Fibroblast of the conjunctiva (primary cell): ENCODE data around the gene ZNF79.

ENCODE experiments used
- DNase-seq: peaks from one replicate; pipeline ENCODE4 v3.0.0-alpha.2; 2010; ENCODE audit warnings: low read depth

ZNF79 gene

DNA sequence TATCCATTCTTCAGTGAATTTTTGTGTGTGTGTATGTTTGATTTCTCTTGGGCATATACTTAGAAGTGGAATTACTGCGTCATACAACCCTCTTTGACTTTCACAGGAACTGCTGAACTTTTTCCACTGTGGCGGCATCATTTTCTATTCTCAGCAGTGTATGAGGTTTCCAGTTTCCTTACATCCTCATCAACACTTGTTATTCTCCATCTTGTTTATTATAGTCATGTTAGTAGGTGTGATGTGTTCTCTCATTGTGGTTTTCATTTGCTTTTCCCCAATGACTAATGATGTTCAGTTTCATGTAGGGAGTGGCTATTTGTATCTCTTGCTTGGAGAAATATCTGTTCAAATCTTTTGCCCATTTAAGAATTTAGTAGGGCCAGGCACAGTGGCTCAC lies 2.6 kb downstream of the ZNF79 start:
- no peak for DNase-seq

DNA sequence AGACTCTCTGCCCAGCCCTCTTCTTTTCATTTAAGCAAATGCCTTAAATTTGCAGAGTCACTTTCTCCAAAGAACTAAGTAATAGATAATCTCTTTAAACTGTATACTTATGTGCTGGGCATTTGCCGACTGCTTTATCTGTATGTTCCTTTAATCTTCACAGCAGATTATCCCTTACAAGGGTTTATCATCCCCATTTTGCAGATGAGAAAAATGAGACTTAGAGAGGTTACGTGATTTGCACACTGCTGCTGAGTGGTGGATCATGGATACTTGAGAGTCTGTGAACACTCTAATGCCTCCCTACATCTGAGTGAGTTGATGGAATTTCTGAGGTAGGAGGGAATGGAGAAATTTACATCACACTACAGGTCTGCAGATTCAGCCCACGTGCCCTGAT lies 4.2 kb downstream of the ZNF79 start:
- DNase-seq: no peak

DNA sequence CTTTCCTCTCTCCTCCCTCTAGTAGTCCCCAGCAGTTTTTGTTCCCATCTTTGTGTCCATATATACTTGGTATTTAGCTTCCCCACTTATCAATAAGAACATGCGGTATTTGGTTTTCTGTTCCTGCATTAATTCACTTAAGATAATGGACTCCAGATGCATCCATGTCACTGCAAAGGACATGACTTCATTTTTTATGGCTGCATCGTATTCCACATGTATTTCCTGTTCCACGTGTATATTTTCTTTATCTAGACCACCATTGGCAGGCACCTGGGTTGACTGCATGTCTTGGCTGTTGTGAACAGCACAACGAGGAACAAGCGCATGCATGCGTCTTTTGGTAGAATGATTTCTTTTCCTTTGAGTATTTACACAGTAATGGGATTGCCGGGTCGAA lies 6.2 kb downstream of the ZNF79 start:
- no peak for DNase-seq

DNA sequence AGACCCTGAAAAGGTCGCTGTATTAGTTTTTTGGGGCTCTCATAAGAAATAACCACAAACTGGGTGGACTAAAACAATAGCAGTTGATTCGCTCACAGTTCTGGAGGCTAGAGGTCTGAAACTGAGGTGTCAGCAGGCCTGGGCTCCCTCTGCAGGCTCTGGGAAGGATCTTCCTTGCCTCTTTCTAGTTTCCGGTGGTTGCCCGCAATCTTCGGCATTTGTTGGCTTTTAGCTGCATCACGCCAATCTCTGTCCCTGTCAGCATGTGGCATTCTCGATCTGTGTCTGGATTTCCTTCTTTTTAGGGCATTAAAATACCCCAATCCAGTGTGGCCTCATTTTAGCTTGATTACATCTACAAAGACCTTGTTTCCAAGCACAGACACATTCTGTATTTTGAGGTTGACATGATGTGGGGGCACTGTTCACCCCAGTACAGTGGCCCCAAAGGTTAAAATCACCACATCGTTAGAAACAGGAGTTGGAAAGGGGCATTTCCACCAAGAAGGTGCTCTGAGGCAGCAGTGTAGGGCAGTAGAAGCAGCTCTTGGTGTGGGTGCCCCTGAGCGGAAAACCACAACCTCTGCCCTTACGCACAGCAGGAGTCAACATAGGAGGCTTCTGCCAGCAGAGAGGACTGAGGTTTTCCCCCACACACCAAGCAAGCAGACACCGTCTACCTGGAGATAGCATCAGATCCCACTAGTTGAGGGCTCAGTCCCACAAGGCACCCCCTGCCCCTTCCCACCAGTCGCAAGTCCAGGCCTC lies 13.5 kb downstream of the ZNF79 start:
- DNase-seq: no peak

DNA sequence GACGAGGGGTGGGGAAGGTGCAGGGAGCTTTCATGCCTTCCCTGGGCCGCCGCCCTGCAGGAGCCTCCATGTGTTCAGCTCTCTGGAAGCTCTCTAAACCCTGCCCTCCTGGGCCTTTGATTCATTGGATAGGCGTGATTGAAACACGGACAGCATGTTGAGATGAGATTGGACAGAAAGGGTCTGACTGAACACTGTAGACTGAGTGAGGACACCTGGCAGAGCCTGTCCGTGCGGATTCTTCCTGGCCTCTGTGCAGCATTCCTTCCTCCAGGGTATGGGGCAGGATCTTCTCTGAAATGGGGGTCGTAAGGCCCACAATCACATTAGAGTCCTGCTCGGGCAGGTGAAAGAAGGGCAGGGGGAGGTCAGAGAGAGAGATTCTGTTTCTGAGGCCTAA lies 14.2 kb downstream of the ZNF79 start:
- DNase-seq: no peak

DNA sequence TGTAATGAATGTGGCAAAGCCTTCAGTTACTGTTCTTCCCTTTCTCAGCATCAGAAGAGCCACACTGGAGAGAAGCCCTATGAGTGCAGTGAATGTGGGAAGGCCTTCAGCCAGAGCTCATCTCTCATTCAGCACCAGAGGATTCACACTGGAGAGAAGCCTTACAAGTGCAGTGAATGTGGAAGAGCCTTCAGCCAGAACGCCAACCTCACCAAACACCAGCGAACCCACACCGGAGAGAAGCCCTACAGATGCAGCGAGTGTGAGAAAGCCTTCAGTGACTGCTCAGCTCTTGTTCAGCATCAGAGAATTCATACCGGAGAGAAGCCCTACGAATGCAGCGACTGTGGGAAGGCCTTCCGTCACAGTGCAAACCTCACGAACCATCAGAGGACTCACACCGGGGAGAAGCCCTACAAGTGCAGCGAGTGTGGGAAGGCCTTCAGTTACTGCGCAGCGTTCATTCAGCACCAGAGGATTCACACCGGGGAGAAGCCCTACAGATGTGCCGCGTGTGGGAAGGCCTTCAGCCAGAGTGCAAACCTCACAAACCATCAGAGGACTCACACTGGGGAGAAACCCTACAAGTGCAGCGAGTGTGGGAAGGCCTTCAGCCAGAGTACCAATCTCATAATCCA lies 20.2 kb downstream of the ZNF79 start:
- no peak for DNase-seq

DNA sequence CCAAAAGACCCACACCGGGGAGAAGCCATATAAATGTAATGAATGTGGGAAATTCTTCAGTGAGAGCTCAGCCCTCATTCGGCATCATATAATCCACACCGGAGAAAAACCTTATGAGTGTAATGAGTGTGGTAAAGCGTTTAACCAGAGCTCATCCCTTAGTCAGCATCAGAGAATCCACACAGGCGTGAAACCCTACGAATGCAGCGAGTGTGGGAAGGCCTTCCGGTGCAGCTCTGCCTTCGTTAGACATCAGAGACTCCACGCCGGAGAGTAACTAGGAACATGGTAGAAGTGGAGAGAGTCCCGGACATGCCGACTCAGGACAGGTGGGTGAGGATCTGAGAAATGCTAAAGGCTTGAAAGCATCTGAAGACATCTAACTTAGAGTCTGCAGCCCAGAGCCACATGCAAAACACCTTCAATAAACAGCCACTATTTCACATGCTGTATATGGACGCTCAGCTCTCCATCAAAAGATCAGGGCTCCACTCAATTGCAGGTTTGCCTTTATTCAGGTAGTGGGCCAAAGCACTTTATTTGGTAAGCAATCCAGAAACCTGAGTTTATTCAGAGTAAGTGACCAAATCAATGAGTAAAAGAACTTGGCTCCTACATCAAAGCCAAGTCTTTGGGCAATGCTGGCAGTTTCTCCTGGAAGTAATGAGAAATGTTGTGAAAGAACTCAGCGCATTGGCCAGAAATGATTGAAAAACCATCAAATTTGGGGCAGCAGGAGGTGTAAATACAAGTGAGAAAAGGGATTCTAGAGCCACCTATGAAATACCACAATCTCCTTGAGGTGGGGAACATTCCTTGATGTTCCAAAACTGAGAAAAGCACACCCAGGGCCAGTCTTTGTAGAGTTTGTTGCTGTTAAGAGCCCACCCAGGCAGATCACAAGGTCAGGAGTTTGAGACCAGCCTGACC lies 21.0 kb downstream of the ZNF79 start:
- no peak for DNase-seq

DNA sequence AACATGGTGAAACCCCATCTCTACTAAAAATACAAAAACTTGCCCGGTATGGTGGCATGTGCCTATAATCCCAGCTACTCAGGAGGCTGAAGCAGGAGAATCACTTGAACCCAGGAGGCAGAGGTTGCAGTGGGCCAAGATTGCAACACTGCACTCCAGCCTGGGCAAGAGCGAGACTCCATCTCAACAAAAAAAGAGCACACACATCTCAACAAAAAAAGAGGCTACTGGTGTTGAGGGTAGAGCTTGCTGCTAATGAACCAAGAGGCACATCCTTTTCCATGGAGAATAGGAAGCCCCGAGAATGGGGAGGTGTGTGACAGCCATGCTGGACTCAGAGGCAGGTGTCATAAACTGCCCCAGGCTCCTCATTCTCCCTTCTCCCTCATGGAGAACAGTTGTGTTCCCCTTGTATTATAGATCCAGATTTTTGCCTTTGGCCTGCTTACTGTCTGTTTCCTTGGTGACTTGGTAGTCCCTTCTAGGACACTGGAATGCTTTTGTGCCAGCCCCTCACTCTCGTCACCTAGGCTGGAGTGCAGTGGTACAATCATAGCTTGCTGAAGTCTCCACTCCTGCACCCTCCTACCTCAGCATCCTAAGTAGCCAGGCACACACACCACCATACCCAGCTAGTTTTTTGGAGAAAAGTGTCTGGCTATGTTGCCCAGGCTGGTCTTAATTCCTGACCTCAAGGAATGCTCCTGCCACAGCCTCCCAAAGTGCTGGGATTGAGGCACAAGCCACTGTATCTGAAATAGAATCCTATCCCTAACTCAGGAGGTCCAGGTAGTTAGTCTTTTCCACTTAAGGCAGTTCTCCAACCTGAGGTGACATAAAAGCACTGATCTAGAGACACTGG lies 21.9 kb downstream of the ZNF79 start:
- no peak for DNase-seq

DNA sequence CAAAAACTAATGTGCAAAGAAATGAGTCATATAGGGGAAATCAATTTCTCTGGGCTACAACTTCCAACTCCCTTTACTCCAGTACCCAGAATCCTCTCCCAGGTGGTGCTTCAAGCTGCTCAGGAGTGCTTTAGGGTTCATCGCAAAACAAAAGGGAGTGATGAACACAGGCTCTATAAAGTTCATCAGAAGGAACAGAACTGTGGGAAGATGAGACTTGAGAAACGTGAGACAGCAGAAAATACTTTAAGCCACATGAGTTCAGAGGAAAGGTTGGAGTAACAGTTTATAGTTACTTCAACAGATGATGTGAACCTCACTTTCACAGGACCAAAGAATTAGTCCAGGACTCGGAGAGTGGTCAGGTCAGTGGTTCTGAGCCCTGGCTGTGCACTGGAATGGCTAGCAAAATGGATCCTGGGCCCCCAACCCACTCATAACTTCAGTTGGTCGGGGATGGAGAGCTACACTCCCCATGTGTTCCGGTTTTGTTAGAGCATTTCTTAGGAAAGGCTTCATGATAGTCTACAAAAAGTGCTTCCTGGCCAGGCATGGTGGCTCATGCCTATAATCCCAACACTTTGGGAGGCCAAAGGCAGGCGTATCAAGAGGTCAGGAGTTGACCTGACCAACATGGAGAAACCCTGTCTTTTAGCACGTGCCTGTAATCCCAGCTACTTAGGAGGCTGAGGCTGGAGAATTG lies 22.7 kb downstream of the ZNF79 start:
- no peak for DNase-seq

DNA sequence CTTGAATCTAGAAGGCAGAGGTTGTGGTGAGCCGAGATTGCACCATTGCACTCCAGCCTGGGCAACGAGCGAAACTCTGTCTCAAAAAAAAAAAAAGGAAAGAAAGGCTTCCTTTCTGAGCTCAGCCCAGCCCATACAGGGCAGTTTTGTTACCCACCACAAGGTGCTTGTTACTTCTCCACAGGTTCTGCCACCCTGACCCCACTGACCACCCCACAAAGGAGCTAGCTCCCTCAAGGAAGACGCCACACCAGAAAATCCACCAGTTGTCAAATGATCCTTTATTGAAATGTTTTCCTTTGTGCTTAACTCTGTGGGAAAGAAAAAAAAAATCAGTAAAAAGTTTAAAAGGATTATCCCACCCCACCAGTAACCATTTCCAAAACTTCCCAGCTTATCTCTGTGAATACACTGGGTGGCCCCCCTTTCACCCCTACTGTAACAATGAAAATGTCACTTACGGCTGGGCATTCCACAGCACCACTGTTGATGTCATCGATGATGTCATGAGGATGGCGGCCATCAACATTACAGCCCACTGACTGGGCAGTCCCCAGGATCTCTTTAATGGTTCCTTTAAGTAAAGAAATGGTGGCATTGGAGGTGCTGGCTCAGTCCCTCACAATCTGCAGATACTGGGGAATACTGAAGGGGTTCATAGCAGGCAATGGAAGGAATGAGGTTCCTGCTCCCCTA lies 23.4 kb downstream of the ZNF79 start:
- DNase-seq: no peak

DNA sequence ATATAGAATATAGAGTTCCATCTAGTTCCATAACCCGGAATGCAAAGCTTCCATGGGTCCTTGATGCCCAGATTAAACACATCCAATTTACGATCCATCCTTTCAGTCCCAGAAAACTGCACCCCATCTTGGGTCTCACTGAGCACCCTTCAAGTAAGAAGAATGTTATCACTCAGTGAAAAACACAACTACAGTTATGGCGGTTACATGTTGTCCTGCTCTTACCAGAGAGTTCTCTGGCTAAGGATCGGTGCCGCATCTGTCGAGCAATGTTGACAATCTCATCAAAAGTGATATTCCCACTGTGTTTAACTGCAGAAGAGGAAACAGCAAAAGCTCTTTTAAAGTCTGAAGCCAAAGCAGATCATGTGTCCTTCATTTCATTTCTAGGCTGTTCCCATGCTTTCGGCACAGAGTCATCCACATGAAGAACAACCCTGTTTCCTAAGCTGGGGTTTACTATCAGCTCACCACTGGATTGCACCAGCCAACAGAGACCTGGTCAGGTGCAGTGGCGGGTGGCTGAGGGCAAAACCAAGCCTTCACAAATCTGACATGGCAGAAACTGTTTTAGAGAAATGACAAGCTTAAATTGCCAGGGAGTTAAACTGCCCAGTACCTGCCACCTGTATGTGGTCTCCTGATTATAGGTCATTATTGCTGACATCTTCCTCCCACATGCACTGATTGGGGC lies 24.1 kb downstream of the ZNF79 start:
- no peak for DNase-seq

DNA sequence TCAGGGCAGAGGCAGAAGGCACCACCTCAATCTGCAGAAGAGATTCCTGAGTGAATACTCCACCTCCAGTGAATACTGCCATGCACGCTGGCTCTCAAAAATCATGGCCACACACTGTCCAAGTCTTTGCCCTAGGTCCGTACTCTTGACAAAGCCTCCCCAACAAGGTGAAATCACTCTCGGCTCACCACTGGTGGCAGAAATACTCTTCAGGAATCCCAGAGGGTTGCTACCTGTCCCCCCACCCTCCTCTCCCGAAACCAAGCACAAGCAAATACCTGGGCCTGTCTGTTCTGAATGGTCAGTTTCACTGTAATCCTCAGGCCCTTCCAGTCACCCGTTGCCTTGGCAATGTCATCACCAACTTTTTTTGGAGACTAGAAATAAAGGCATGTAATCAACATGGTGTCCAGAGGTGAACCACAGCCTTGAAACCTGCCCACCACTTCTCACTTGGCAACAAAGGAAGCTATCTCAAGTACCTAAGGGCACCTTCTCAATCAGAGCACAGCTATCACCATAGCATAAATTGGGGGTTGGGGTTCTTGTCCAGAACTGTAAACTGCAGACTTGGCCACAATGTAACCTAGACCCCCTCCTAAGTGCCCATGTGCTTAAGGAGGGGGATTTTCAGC lies 25.3 kb downstream of the ZNF79 start:
- no peak for DNase-seq

DNA sequence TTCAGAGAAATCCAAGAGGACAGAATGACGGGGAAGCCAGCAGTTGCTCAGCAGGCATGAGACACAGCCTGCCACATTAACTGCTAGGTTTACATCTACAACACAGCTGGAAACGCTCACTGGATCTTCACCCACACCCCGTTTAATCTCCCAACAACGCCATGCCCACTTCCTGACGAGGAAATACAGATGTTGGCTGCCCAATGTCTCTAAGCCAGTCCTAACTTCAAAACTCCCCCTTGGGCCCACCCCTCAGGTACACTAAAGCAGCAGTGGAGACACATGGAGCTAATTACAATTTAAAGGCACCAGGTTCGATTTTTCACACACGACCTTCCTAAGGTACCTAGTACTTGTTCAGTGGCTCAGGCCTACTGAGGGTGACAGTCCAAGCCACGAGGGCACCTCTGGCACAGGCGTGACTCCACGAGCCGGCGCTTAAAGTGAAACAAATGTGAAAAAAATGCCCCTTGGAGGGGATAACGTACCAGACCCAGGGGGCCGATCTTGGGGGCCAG lies 26.1 kb downstream of the ZNF79 start:
- DNase-seq: no peak

DNA sequence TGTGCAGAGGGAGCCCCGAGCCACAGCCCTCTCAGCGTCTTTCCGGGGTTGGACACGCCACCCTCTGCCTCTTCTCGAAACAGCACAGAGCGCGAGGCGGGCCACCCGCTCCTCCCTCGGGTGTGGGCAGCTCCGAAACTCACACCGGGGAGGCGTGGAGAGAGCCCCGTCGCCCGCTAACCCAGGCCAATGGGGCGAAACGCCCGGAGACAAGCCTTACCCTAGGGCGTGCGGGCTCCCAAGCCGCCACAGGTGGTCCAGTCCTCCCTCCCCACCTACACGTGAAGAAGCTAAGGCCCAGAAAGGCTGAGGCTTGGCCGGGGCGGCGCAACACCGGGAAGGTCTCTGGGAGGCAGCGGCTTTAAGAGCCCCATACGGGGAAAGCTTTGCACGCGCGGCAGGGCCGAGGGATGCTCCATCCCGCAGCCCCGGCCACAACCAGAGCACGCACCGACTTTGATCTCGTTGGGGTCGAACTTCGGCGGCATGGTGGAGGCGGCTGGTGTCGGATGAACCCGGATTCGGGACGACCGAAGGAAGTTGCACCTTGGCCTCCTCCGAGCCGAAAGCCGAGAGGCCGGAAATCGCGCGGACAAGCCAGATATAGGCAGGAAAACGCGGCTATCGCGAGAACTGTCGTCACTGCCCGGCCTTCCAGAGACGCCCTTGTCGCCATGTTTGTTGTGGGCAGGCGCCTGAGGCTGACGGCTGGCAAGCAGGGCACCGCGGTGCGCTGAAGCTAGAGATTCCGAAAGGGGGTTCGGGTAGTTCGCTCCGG lies 26.8 kb downstream of the ZNF79 start, which contains the start of the genes LRSAM1 and RPL12:
Gene LRSAM1, plus strand, starts transcription at position 681 of the 778 bp plus-strand sequence. CDS start 3,018 bp downstream, outside the sequence.
Gene RPL12, minus strand, starts transcription at position 577 of the 778 bp plus-strand sequence. Its CDS starts 89 bp downstream, at position 488.
- DNase-seq: peak; percentile 92

DNA sequence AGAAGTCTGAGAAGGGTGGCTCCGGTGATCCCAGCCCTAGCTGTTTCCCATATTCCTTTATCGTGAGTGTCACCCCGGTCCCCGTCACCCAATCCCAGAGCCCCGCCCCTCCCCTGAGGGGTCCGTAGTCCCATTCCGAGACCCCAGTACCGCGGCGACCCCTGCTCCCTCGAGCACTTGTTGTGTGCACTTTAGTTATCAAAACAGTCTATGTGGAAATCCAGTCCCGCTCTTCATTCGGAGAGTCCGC lies 27.4 kb downstream of the ZNF79 start:
- DNase-seq: no peak

DNA sequence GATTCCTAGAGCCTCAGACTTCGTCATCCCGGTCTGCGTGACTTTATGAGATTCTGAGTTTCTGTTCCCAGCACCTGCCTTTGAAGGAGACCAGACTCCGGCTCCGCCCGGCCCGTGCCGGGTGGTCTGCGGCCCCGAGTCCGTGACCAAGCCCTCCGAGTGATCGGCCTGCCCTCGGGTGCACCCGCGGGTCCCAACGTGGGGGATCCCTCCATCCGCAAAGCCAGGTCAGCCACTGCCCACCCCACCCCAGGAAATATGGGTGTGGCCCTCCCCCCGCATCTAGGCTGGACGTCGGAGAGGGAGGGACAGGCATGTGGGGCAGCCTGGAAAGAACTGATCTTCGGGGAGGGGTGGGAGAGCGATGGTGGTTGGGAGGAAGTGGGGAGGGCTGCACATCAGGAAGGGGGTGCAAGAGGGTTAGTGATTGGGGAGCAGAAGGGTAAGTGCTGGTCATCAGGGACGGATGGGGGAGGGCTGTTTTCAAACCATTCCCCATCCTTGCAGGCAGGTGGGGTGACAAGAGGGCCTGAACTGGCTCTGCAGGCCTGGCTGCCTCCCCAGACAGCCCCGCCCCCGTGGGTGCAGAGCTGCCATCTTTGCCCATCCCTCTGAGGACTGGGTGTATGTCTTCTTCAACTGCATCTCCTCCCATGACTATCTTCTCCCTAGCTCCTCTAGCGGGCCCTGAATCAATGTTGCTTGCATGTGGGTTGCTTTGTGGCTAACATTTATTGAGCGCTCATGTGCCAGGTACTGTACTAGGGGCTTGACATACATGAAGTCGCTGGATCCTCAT lies 27.9 kb downstream of the ZNF79 start:
- DNase-seq: no peak

DNA sequence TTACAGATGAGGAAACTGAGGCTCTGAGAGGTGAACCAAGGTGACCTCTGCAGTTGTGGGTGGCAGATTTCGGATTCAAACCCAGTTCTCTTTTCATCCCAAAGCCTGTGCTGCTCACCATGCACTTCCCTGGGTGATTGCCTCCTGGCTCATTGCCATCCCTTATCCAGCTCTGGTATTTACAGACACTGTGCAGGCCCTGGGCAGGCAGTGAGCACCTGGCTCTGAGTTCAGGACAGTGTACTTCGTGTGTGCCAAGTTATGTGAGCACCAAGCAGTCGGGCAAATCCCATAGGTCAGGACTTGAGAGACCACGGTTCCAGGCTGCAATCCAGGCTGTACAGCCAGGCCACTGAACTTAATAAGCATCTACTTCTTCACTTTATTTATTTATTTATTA lies 28.5 kb downstream of the ZNF79 start:
- no peak for DNase-seq
